ENCODE measurements around the gene UBR7. TPM values are rescaled to one million over a fixed set of nuclear protein-coding genes. Genes with fewer than 3 reads are reported as not detected.

UBR7 gene
- total RNA-seq, 1 donor from 2014 or later = 7.9 TPM

DNA sequence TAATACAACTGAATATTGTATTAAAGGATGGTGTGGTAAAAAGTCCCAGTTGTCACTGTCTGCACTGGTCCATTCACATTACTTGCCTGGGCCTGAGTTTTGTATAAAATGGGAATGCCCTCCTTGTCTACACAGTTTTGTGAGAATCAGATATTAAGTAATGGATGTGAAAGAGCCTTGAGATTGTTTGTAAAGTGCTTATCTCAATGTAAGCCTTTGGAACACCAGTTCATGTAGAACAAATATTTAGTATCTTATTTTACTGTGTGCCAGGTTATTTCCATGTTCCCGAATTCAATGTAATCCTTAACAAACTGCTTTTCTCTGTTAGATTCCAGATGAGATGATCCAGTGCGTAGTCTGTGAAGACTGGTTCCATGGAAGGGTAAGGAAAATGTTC lies 7.5 kb downstream of the UBR7 start:
- no peak for TF ChIP-seq CTCF (IDR thresholded peaks at IDR 0.05; ENCODE audit: insufficient read depth, low read length, severe bottlenecking)

GRCh38 chr14:93219103-93219726 lies 12.2 kb downstream of the UBR7 start:
- H3K36me3 ChIP-seq (ENCODE audit: control insufficient read depth, insufficient read depth, low read length) = peaks cover 3% of the 10 kb centered on the region
- no peak for FAIRE-seq

More for the DNA sequence above, 7.5 kb downstream of the UBR7 start:
- Histone ChIP-seq H3K36me3 (ENCODE audit: control insufficient read depth, insufficient read depth, low read length) (no peaks in the 10 kb centered on the region), H3K4me3 (ENCODE audit: low read depth, low read length) (no peak overlapping the region), H3K27me3 (ENCODE audit: control insufficient read depth, insufficient read depth, low read length) (no peaks in the 10 kb centered on the region)
- DNase-seq (ENCODE audit: low read depth) = no peak
- FAIRE-seq = no peak

DNA sequence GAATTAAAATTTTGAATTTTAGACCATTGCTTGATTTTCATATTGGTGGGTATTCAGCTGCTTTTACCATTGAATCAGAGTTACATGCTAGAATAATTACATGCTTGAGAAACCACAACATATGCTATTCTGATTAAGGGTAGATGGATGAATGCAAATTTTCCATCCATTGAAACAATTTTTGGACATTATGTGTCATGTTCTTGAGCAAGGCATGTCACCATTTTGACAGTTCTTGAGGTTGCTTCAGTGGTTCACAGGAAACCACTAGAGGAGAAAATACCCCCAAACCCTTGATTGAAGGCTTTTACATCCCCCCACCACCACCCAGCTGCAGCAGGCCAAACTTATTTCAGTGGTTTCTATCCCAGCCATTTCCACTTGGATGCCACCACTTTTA lies 13.5 kb downstream of the UBR7 start:
- FAIRE-seq (no peak), DNase-seq (ENCODE audit: low read depth) (no peak)
- no peak overlapping the region for H3K4me3 ChIP-seq (ENCODE audit: low read depth, low read length)
- no peaks in the 10 kb centered on the region for H3K27me3 ChIP-seq (ENCODE audit: control insufficient read depth, insufficient read depth, low read length)
- peaks cover 3% of the 10 kb centered on the region for H3K36me3 ChIP-seq (ENCODE audit: control insufficient read depth, insufficient read depth, low read length)
- TF ChIP-seq CTCF (IDR thresholded peaks at IDR 0.05; ENCODE audit: insufficient read depth, low read length, severe bottlenecking) = no peak

More at GRCh38 chr14:93219103-93219726, 12.2 kb downstream of the UBR7 start:
- Histone ChIP-seq H3K4me3 (ENCODE audit: low read depth, low read length) (no peak overlapping the region), H3K27me3 (ENCODE audit: control insufficient read depth, insufficient read depth, low read length) (no peaks in the 10 kb centered on the region)
- peak; percentile 72 for TF ChIP-seq CTCF (IDR thresholded peaks at IDR 0.05; ENCODE audit: insufficient read depth, low read length, severe bottlenecking)
- peak; percentile 71 for DNase-seq (ENCODE audit: low read depth)

GRCh38 chr14:93223565-93223964 lies 16.5 kb downstream of the UBR7 start:
- no peak for DNase-seq (ENCODE audit: low read depth)

DNA sequence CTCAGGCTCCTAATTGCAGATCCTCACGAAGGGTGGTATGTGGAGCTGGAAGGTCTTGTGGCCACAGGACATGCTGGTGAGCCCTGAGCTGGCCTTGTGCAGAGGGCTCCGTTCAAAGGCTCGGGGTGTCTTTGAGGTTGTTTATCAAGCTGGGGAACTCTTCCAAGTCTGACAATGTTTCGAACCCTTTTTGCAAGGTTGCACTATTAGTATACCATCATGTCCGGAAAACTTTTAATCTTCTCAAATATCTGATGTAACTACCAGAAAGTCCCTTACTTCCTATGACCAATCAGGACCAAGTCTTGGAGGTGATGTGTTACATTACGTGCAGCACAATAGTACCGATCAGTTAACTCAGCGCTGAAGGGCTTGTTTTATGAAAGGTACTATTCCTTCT lies 21.5 kb downstream of the UBR7 start:
- Histone ChIP-seq H3K27me3 (ENCODE audit: control insufficient read depth, insufficient read depth, low read length) (no peaks in the 10 kb centered on the region), H3K4me3 (ENCODE audit: low read depth, low read length) (no peak overlapping the region), H3K36me3 (ENCODE audit: control insufficient read depth, insufficient read depth, low read length) (peaks cover 3% of the 10 kb centered on the region)
- no peak for FAIRE-seq
- no peak for DNase-seq (ENCODE audit: low read depth)
- TF ChIP-seq CTCF (IDR thresholded peaks at IDR 0.05; ENCODE audit: insufficient read depth, low read length, severe bottlenecking) = no peak

More at GRCh38 chr14:93223565-93223964, 16.5 kb downstream of the UBR7 start:
- no peak for TF ChIP-seq CTCF (IDR thresholded peaks at IDR 0.05; ENCODE audit: insufficient read depth, low read length, severe bottlenecking)
- H3K36me3 ChIP-seq (ENCODE audit: control insufficient read depth, insufficient read depth, low read length) = peaks cover 6% of the 10 kb centered on the region
- FAIRE-seq = no peak
- H3K4me3 ChIP-seq (ENCODE audit: low read depth, low read length) = no peak overlapping the region
- no peaks in the 10 kb centered on the region for H3K27me3 ChIP-seq (ENCODE audit: control insufficient read depth, insufficient read depth, low read length)

DNA sequence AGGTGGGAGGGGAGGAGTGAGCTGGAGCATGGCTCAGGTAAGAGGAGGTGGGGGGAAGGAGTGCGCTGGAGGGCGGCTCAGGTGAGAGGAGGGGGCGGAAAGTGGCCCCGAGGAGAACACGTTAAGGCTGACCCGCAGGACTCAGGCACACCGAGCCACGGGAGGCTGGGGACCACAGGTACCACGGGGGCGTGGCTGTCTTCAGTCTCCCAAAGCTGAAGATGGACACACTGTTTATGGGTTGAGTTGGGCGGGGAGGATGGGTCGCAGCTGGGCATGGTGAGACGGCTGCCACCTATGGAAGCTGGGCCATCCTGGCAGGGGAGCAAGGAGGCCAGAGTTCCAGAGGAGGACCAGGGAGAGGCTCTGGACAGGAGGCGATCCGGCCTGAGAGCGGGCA lies 23.5 kb downstream of the UBR7 start:
- no peak for TF ChIP-seq CTCF (IDR thresholded peaks at IDR 0.05; ENCODE audit: insufficient read depth, low read length, severe bottlenecking)
- DNase-seq (ENCODE audit: low read depth) (no peak), FAIRE-seq (no peak)
- Histone ChIP-seq H3K27me3 (ENCODE audit: control insufficient read depth, insufficient read depth, low read length) (no peaks in the 10 kb centered on the region), H3K4me3 (ENCODE audit: low read depth, low read length) (no peak overlapping the region), H3K36me3 (ENCODE audit: control insufficient read depth, insufficient read depth, low read length) (peaks cover 3% of the 10 kb centered on the region)
